HPDE6-E6E7 (cell line): Measurements from ENCODE around the gene PTPN4.
A peak's percentile ranks its signal among the peaks of the same experiment; 100 is the strongest.

Experiments
- DNase-seq: peaks from one replicate; pipeline ENCODE4 v3.0.0; 2011; ENCODE audit warnings: missing footprints; ENCODE audit errors: extremely low spot score

The PTPN4 gene, protein sequence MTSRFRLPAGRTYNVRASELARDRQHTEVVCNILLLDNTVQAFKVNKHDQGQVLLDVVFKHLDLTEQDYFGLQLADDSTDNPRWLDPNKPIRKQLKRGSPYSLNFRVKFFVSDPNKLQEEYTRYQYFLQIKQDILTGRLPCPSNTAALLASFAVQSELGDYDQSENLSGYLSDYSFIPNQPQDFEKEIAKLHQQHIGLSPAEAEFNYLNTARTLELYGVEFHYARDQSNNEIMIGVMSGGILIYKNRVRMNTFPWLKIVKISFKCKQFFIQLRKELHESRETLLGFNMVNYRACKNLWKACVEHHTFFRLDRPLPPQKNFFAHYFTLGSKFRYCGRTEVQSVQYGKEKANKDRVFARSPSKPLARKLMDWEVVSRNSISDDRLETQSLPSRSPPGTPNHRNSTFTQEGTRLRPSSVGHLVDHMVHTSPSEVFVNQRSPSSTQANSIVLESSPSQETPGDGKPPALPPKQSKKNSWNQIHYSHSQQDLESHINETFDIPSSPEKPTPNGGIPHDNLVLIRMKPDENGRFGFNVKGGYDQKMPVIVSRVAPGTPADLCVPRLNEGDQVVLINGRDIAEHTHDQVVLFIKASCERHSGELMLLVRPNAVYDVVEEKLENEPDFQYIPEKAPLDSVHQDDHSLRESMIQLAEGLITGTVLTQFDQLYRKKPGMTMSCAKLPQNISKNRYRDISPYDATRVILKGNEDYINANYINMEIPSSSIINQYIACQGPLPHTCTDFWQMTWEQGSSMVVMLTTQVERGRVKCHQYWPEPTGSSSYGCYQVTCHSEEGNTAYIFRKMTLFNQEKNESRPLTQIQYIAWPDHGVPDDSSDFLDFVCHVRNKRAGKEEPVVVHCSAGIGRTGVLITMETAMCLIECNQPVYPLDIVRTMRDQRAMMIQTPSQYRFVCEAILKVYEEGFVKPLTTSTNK

DNA sequence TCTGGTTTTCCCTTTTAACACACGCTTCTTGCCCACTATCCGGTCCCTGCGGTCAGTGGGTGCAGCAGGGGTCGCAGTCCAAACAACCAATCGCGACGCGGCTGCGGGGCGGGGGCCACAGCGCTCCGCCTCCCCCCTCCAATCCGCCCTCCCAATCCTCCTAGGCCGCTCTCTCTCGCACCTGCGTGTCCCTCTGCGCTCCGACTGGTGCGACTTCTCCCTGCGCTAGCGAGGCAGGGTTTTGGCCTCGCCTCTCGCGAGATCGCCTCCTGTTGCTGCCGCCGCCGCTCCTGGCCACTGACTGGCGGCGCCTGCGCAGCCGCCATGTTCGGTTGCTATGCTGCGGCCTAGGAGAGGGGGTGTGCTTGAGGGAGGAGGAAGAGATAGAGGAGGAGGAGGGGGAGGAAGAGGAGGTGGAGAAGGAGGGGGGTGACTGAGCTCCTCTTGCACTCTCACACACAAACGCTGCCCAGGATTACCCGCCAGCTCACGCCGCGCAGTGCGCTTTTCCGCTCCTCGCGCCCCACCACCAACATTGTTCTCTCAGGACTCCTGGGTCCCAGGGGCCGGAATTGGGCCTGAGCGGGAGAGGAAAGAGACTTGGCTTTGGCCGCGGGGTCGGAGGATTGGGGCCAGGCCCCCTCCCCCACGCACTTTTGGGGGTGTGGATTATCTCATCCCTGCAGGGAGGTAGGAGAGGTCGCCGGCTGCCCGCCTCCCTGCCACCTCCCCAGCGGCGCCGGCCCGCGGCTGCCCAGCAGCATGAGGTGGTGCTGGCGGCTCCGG is at the start of gene PTPN4:
TSS of gene PTPN4 (plus strand) at position 472 of the 786 bp plus-strand sequence. CDS start 49,932 bp downstream, outside the sequence.
- peak; percentile 94 for DNase-seq

DNA sequence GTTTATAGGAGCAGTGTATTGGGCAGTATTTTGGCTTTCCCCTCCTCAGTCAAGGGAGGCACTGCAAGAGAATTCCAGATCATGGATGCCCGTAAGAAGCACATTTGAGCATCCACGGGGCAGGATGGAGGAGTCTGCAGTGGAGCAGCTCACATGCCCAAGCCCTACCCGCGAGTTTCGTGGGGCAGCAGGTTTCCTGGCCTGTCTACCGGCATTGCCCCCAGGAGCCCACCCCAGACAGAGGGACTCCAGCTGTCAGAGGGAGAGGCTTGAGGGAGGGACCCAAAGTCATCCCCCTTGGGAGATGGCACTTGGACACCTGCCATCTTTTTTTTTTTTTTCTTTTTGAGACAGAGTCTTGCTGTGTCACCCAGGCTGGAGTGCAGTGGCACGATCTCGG is 49.4 kb upstream of the PTPN4 start:
- no peak for DNase-seq

DNA sequence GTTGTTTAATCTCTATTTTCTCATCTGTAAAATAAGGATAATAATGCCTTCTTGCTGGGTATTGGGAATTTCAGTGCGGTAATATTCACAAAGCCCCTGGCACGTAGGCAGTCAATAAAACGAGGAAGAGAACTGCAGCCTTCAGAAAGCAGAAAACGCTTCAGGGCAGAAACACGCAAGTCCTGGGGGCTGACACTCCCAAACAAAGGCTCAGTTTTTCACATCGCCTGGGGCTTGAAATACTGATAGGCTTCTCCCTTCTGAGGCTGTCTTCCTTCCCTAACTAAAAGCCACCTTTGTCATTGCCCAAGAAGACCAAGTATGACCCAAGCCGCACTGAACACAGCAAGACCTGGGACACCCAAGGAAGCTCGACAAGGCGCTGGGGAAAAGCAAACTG is 48.4 kb upstream of the PTPN4 start:
- DNase-seq = no peak

DNA sequence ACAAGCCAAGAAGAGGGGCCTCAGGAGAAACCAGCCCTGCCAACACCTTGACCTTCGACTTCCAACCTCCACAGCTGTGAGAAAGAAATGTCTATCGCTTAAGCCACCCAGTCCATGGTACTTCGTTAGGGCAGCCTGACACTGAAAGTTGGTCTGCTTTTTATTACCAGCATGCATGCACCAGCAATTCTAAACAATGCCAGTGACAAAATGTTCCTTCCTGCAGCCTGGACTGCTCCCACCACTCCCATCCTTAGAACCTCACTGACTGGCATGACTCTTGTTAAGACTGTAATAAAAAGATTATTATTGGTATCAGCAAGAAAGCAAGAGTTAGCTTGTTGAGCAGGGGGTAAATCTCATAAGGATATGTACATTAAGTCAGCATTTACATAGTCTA is 47.2 kb upstream of the PTPN4 start:
- DNase-seq = no peak

DNA sequence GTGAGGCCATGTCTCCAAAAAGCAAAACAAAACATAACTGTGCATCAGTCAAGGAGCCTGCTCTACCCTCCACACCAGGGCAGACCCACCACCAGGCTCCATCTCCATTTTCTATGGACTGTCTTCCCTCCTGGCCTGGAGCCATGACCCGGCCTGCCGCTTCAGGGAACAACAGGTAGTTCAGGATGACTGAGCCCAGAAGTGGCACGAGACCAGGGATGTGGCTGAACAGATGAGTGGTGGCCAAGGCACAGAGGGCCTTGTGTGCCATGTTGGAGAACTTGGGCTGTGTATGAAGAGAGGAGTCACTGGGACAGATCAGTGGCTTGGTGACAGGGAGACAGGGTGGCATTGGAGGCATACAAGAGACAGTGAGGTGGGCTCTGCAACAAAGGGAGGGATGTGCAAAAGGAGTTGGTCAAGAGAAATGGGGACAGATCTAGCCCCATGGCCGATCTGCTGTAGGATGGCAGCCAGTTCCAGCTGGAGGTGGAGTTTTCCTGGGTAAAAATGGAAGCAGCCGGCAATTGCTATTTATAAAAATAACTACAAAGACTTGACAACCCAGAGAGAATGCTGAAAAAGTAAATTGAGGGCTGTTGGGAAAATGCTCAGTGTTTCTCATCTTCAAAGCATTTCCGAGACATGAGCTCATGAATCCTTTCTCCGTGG is 45.8 kb upstream of the PTPN4 start:
- DNase-seq = no peak

DNA sequence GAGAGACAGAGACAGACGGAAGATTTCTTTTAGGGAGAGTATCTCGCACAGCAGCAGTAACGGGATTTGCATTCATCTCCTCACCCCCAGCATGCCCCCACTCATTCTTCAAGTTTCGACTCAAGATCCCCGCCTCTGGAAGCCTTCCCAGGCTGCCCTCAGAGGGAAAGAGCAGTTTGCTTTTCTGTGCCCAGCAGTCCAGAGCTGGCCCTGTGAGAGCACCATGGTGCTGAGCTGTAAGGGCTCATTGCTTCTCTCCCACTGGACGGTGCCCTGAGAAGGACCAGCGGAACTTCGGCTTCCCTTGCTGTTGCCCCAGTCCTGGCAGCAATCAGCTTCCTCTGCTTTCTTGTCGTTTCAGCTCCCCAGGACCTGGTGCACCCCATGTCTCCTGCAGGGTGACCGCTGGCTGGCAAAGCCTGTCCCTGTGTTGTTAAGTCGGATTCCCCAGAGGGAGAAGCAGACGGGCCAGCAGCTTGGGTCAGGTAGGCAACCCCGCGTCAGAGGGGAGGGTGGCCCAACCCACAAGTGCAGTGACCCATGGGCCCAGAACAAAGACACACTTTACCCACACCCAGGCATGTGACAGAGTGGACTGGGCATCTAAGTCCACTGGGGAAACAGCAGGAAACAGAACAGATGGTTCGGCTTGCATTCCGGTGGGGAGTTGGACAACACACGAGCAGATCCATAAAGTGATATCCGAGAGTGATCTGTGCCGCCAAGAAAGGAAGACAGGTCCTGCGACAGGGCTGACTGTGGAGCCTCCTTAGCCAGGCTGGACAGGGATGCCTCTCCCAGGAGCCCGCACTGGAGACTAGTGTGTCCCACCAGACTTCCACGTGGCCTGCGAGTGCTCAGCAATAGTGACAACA is 44.1 kb upstream of the PTPN4 start:
- no peak for DNase-seq

DNA sequence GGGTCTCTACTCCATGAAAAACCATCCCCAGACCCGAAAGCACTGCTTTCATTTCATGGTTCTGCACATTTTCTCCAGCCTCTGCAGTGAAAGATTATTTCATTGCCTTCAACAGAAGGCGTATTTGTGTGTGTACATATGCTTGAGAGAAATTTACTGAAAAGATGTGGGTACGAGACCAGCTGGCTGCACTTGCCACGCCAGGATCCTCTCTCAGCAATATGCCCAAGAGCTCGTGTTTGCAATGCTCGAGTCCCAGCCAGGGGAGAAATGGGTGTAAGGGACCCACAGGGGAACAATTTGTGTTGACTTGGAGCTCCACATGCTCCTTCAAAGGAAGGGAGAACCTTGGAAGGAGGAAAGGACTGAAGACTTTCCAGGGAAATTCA is 43.4 kb upstream of the PTPN4 start:
- DNase-seq = no peak

DNA sequence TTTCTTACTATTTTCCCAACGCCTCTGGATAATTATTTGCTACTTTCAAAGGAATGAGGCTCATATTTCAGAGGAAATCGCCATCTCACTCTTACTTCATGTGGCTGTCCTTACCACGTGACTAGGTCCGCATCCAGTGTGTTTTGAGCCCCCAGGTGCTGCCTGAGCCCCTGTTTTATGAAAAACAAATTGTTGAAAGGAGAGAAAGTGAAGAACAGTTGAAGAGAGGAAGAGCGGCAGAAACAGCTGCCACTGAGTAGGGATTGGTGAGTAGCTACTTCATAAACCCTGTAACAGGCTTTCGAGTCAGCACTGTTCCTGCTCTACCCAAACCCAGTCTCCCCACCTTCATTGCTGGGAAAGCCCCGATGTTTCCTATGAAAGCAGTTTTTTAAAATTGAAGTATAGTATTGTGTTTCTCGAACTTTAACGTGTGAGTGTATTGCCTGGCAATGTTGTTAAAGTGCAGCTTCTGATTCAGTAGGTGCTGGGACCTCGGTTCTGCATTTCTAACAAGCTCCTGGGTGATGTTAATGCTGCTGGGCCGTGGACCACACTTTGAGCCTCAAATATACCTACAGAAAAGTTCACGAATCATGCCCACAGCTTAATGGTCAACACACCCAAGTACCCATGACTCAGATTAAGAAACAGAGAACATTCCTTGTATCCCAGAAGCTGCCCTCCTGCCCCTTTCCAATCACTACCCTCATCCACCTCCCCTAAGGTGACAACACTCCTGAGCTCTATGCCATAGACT is 41.0 kb upstream of the PTPN4 start:
- no peak for DNase-seq

DNA sequence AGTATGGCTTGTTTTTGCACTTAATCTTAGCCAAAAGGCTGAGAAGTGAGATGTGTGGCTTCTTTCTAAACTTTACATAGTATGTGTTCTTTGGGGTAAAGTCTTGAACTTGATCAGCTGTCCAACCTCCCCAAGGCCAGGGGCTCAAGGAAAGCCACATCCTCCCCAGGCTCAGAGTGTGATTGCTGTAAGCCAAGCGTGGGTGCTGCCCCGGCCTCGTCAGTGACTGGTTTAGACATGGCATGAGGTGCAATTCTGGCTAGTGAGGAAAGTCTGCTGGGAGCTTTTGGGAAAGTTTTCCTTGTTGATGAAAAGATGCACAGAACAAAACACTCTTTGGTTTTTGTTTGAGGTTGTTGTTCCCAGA is 40.5 kb upstream of the PTPN4 start:
- no peak for DNase-seq

DNA sequence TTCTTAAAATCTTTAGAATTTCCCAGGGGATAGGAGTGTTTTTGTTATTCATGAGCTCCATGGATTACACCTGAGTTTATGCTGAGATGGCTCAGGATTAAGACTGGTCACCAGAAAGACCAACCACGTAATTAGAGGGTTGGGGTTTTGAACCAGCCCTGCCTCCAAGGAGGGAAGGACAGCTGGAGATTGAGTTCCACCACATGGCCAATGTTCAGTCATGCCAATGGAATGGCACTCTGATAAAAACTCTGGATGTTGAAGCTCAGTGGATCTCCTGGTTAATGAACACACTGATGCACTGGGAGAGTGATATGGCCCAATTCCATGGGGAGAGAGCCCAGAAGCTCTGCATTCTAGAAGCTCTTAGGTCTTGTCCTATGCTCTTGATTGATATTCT is 38.7 kb upstream of the PTPN4 start:
- no peak for DNase-seq

DNA sequence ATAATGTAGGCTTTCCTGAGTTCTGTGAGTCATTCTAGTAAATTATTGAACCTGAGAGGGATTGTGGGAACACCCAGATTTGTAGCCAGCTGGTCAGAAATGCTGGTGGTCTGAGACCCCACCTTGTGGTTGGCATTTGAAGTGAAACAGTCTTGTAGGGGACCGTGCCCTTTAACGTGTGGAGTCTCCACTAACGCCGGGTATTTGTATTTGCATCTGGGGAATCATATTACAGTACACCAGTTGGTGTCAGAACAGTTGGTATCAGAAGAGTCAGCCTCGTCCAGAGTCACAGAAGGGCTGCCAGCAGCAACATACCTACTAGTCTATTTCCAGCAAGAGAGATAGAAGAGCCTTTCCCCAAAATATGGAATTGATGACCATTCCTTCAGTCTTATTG is 38.3 kb upstream of the PTPN4 start:
- no peak for DNase-seq

DNA sequence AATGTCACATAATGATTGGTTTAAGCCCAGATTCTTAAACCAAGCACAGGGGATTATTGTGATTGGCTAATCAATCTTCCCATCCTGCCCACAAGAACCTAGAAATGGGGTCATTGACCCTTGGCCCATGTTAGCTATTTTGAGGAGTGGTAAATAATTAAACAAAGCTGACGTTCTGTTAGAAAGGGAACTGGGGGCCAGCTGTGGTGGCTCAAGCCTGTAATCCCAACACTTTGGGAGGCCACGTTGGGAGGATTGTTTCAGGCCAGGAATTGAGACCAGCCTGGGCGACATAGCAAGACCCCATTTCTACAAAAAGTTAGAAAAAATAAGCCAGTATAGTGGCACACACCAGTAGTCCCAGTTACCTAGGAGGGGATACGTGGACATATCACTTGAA is 37.8 kb upstream of the PTPN4 start:
- no peak for DNase-seq

DNA sequence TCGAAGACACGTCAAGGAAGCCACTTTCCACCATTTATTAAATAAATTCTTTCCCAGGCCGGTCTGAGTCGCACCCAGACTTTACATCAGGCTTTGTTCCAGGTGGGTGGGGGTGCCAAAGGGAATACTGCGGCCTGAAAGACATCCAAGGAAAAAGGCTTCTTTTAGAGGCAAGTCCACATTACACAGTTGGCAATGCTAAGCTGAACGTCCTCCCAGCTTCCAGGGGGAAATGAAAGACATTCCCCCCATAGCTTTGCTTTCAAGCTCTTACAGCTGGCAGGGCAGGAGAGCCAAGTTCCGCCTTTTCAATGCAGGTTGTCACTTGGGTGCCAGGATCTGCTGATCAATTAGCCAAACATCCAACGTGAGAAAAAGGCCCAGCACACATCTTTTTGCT is 36.5 kb upstream of the PTPN4 start:
- no peak for DNase-seq

DNA sequence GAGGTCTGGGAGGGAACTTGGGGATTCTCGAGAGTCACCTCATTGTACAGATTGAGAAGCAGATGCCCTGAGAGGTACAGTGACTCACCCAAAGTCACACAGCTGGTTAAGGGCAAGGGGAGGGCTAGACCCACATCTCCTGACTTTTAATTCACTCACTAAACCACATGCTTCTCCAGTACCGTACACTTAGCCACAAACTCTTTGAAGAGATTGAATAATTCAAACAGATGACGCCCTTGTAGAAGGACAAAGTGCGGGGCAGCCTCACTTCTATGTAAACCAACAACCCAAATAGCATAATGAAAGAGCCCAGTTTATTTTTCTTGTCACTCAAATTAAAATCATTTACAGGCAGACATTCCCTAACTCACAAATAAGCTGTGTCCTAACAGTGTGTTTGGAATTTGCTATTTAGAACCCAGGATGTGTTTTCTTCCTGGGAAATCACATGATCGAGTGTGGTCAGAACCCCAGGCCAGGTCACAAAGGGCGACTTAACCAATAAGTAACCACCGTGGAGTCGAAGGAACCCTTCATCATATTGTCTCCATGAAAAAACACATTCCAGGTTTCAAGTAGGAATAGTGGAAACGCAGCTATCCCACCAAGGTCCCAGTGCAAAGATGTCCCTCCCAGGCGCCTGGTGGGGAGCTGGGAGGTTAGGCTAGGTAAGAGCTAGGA is 35.8 kb upstream of the PTPN4 start:
- DNase-seq = no peak

DNA sequence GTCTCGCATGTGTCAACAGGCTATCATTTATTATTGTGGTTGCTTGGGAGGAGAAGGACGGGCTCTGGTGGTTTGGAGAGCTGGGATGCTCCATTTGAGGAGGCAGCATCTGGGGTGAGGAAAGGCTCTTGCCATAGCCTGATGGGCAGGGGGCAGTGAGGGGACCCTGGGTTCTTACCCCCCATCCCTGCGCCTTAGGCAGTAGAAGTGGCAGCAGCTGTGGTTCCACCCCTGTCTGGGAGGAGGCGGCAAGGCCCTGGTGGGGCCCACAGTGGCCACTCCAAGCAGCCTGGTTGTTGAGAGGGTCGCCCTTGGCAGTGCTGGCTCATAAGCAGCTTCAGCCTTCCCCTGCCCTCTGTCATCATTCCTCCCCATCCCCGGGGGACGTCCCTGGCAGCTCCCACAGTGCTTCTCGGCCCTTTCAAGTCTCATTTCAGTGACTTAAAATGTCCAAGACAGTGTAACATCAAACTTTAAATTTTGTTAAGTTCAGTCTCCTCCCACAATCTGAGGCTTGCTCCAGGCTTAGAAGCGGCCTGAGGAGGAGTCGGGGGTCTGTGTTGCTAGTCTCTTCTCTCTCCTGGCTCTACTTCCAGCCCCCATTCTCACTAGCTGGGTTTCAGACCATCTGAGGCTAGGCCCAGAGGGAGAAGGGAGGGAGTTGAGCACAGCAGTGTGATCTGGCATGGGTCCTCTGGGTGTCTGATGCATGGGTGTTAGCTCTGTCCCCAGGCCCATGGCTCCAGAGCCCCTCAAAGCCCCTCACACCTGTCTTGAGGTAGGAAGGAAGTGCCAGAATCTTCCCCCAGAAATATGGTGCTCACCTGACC is 34.9 kb upstream of the PTPN4 start:
- no peak for DNase-seq

DNA sequence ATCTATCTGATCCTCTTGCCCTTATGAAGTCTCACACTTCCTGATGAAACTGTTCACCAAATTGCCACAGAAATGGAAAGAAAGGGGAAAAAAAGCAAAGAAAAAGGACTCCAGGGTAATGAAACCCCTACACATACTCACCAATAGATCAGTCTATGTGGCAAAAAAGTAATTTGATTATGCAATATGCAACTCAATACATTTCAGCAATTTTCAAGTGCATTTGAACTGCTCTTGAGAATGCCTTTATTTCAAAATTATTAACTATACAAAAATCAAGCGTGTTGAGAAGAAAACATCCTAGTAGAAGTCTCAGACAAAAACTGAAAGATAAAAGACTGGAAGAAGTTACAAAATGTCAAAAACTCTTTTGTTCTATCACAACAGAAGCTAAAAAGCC is 32.2 kb upstream of the PTPN4 start:
- DNase-seq = no peak

DNA sequence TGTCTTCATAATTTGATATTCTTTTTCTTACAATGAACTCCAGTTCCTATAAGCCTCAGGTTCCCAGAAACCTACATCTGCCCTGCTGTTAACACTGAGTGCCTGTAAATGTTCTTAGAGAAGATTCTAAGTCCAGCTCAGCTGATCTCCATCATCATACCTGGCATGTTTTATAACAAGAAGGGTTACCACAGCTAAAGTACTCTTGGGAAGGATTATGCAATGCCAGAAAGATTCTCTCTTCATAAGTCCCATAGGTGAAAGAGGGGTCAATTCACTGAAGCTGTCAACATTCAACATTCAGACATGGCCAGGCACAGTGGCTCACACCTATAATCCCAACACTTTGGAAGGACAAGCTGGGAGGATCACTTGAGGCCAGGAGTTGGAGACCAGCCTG is 31.3 kb upstream of the PTPN4 start:
- no peak for DNase-seq

DNA sequence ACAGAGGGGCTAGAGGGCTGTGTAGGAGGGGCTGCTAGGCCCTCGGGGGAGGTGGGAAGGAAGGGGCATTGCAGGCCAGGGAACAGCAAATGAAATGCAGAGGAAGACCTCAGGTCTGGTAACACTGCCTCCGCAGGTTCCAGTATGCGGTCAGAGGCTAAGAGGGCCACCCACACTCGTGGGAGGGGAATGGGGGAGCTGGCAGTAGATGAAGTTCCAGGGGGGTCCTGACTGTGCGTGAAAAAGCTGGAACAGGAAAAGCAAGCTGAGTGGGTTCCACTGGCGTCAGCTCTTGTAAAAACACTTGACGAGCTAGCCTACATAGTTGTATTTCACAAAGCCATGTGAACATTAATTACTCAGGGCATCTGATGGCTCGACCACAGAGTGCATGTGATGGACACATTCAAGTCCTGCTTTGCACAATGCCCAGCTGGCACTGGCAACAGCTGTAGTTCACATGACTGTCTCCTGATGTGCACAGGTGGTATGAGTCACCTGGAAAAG is 29.0 kb upstream of the PTPN4 start:
- no peak for DNase-seq
